Cardiac muscle cell (in vitro differentiated cells and primary cell): ENCODE results near the gene LIMS1. TPM values are rescaled to one million over a fixed set of nuclear protein-coding genes. Genes with fewer than 3 reads are reported as not detected.
"Not testable (repeated sequence)": the region's sequence is repeated elsewhere in the genome, so short reads cannot be mapped to it uniquely, and the experiment has no call there.

Experiments used
- DNase-seq, 2 donors: peaks; one replicate each; pipeline versions ENCODE4 v3.0.0 to v3.0.0-alpha.2; 2010 to 2017; ENCODE audit warnings: low read depth in 1 of 2, low spot score in 1 of 2
- H3K27ac ChIP-seq: fragments of 200-600 bp; sonication (generic); 2 replicates; pipeline ENCODE4 v1.5.1; 2016
- H3K27me3 ChIP-seq: fragments of 200-600 bp; sonication (generic); 2 replicates; pipeline ENCODE4 v1.6.0; 2016; ENCODE audit warnings: control low read depth
- H3K36me3 ChIP-seq: fragments of 200-600 bp; sonication (generic); 2 replicates; pipeline ENCODE4 v1.5.1; 2016; ENCODE audit warnings: control low read depth
- H3K4me1 ChIP-seq: fragments of 200-600 bp; sonication (generic); 2 replicates; pipeline ENCODE4 v1.8.1; 2017; ENCODE audit warnings: low read depth, mild to moderate bottlenecking, mixed run types
- H3K4me3 ChIP-seq: fragments of 200-600 bp; sonication (generic); 2 replicates; pipeline ENCODE4 v1.5.1; 2016; ENCODE audit warnings: mild to moderate bottlenecking
- H3K9me3 ChIP-seq: fragments of 200-600 bp; sonication (generic); 2 replicates; pipeline ENCODE4 v1.5.1; 2017; ENCODE audit warnings: low read depth, mild to moderate bottlenecking, control low read depth
- polyA plus RNA-seq: library from polyadenylated mRNA; unstranded; fragments of >200 nt; fragmentation: Nextera tagmentation; extraction: Ambion mirVana; gene quantifications from 2 replicates; pipeline ENCODE4 v1.2.1, GENCODE V29; 2016
- total RNA-seq: library from RNA; depleted of rRNA; stranded (reverse); fragments of >200 nt; gene quantifications from 2 replicates; pipeline ENCODE4 v1.2.3, GENCODE V29; 2016
- TF ChIP-seq, protein P1 (sequence below): IDR thresholded peaks from 2 replicates; pipeline ENCODE4 v1.5.1; 2012; ENCODE audit warnings: low read depth, mild to moderate bottlenecking, low read length

Gene LIMS1
- total and polyA plus RNA-seq, 2 experiments from 2014 or later = 29.8 to 56.8 TPM

DNA sequence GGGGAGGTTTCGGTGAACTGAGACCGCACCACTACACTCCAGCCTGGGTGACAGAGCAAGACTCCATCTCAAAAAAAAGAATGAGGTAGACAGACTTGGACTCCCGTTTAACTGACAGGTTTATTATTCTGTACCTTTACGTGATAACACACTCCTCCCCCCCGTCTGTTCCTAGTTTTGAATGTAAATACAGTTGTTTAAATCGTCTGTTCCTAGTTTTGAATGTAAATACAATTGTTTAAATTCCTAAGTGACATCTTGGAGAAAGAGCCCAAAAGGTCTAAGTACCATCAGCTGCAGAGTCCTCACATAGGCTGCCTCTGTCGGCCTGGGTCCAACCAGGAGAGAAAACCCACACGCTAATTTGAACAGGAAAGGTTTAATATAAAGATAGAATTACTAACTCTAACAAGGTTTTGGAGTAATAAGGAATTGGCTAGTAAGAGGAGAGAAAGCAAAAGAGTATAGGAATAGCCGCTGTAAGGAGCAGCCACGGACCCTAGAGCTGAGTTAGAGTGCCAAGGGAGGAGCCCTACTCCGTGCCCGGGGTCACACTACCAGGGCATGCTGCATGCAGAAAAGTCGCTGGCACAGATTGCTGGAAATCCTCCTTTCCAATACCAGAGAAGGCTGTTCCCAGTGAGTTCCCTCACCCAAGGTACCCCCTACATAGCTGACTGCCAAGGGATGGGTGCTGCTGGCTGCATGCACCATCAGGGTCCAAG, 101.5 kb downstream of the LIMS1 start:
- Histone ChIP-seq H3K36me3 (no peaks in the 10 kb centered on the region), H3K27ac (peak overlapping the region; percentile 96), H3K27me3 (no peaks in the 10 kb centered on the region), H3K4me3 (no peak overlapping the region), H3K4me1 (peaks cover 74% of the 10 kb centered on the region), H3K9me3 (no peaks in the 10 kb centered on the region)
- TF ChIP-seq, protein P1, sequence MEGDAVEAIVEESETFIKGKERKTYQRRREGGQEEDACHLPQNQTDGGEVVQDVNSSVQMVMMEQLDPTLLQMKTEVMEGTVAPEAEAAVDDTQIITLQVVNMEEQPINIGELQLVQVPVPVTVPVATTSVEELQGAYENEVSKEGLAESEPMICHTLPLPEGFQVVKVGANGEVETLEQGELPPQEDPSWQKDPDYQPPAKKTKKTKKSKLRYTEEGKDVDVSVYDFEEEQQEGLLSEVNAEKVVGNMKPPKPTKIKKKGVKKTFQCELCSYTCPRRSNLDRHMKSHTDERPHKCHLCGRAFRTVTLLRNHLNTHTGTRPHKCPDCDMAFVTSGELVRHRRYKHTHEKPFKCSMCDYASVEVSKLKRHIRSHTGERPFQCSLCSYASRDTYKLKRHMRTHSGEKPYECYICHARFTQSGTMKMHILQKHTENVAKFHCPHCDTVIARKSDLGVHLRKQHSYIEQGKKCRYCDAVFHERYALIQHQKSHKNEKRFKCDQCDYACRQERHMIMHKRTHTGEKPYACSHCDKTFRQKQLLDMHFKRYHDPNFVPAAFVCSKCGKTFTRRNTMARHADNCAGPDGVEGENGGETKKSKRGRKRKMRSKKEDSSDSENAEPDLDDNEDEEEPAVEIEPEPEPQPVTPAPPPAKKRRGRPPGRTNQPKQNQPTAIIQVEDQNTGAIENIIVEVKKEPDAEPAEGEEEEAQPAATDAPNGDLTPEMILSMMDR = no peak
- no peak for DNase-seq

DNA sequence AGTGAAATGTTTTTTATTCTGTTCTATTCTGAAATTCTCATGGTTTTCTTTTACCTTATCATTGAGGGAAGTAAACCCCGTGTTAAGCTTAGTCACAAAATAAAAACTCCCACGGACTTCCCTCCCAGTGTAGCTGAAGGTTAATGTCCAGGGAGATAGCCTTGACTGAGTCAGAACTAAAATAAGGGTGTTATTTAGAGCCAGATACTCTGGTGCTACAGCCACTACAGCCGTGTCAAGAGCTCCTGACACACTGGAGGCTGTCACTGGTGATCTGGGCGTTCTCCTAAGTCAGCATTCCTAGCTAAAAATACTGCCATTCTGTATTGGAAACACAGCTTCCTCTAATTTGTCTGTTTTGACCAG, 103.0 kb downstream of the LIMS1 start:
- Histone ChIP-seq H3K4me3 (no peak overlapping the region), H3K9me3 (no peaks in the 10 kb centered on the region), H3K4me1 (peaks cover 87% of the 10 kb centered on the region), H3K27me3 (no peaks in the 10 kb centered on the region), H3K36me3 (no peaks in the 10 kb centered on the region), H3K27ac (peak overlapping the region; percentile 96)
- peak; percentile 89 to 92 for DNase-seq
- TF ChIP-seq, protein P1 = no peak

DNA sequence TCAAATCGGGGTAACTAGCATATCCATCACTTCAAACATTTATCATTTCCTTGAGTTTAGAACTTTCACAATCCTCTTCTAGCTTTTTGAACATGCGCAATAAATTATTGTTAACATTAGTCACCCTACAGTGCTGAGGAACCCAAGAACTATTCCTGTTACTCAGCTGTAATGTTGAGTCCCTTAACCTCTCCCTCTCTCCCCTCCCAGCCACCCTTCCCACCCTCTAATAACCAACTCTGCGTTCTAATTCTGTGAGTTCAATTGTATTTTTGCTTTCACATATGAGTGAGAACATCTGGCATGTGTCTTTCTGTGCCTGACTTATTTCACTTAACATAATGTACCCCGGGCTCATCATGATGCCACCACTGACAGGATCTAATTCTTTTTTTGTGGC, 106.5 kb downstream of the LIMS1 start:
- H3K4me1 ChIP-seq = peaks cover 61% of the 10 kb centered on the region
- DNase-seq = peak in 1 of 2 donors; percentile 81
- H3K27ac ChIP-seq = peak overlapping the region; percentile 96

DNA sequence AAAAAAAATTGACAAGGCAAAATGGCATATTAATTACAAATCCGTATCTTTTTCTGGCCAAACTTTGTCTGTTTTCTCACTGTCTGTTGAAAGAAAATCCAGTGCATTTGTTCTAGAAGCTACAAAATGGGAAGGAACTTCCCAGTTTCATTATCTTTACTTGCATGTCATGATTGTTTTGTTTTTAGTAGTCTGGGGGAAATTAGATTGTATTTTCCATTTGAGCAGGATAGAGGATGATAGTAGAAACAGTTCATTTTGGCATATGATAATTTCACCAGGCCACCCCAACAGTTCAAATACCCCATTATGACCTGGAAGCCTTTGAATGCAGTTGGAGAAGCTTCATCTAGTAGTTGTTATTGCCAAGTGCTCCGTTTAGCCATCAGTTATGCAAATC, 107.5 kb downstream of the LIMS1 start:
- Histone ChIP-seq H3K36me3 (no peaks in the 10 kb centered on the region), H3K4me1 (peaks cover 51% of the 10 kb centered on the region), H3K27me3 (no peaks in the 10 kb centered on the region), H3K27ac (no peak overlapping the region), H3K9me3 (no peaks in the 10 kb centered on the region), H3K4me3 (no peak overlapping the region)
- DNase-seq = no peak
- TF ChIP-seq, protein P1 = no peak

More for the DNA sequence above, 106.5 kb downstream of the LIMS1 start:
- no peaks in the 10 kb centered on the region for H3K27me3 ChIP-seq
- no peak overlapping the region for H3K4me3 ChIP-seq
- H3K36me3 ChIP-seq = no peaks in the 10 kb centered on the region
- TF ChIP-seq, protein P1 = no peak
- no peaks in the 10 kb centered on the region for H3K9me3 ChIP-seq

DNA sequence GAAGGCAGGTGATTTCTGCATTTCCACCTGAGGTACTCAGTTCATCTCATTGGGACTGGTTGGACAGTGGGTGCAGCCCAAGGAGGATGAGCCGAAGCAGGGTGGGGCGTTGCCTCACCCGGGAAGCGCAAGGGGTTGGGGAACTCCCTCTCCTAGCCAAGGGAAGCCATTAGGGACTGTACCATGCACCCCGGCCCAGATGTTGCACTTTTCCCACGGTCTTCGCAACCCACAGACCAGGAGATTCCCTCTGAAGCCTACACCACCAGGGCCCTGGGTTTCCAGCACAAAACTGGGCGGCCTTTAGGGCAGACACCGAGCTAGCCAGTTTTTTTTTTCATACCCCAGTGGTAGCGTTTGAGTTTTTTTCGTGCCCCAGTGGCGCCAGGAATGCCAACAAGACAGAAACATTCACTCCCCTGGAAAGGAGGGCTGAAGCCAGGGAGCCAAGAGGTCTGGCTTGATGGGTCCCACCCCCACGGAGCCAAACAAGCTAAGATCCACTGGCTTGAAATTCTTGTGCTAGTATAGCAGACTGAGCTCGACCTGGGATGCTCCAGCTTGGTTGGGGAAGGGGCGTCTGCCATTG, 109.1 kb downstream of the LIMS1 start:
- TF ChIP-seq, protein P1 = no peak
- DNase-seq = no peak
- Histone ChIP-seq H3K27ac (peak overlapping the region; percentile 73), H3K27me3 (no peaks in the 10 kb centered on the region), H3K9me3 (no peaks in the 10 kb centered on the region), H3K4me3 (no peak overlapping the region), H3K4me1 (peaks cover 35% of the 10 kb centered on the region), H3K36me3 (no peaks in the 10 kb centered on the region)

DNA sequence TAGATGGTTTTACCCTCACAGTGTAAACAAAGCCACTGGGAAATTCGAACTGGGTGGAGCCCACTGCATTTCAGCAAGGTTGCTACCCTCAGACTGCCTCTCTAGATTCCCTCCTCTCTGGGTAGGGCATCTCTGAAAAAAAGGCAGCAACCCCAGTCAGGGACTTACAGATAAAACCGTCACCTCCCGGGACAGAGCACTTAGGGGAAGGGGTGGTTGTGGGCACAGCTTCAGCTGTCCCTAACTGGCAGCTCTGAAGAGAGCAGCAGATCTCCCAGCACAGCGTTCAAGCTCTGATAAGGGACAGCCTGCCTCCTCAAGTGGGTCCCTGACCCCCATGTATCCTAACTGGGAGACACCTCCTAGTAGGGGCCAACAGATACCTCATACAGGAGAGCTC, 109.6 kb downstream of the LIMS1 start:
- Histone ChIP-seq H3K4me1 (peaks cover 32% of the 10 kb centered on the region), H3K27ac (peak overlapping the region; percentile 73)
- H3K9me3 ChIP-seq, DNase-seq, H3K27me3 ChIP-seq, H3K36me3 ChIP-seq, H3K4me3 ChIP-seq: not testable (repeated sequence)

DNA sequence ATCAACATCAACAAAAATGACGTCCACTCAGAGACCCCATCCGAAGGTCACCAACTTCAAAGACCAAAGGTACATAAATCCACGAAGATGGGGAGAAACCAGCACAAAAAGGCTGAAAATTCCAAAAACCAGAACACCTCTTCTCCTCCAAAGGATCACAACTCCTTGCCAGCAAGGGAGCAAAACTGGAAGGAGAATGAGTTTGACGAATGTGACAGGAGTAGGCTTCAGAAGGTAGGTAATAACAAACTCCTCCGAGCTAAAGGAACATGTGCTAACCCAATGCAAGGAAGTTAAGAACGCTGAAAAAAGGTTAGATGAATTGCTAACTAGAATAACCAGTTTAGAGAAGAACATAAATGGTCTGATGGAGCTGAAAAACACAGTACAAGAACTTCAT, 110.2 kb downstream of the LIMS1 start:
- not testable (repeated sequence) for H3K27me3 ChIP-seq, DNase-seq, H3K9me3 ChIP-seq, H3K36me3 ChIP-seq, H3K4me3 ChIP-seq
- Histone ChIP-seq H3K4me1 (peaks cover 26% of the 10 kb centered on the region), H3K27ac (peak overlapping the region; percentile 73)

DNA sequence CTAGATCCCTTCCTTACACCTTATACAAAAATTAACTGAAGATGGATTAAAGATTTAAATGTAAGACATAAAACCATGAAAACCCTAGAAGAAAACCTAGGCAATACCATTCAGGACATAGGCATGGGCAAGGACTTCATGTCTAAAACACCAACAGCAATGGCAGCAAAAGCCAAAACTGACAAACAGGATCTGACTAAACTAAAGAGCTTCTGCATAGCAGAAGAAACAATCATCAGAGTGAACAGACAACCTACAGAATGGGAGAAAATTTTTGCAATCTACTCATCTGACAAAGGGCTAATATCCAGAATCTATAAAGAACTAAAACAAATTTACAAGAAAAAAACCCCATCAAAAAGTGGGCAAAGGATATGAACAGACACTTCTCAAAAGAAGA, 114.5 kb downstream of the LIMS1 start:
- H3K9me3 ChIP-seq, H3K4me3 ChIP-seq, H3K27me3 ChIP-seq, H3K36me3 ChIP-seq, H3K27ac ChIP-seq, H3K4me1 ChIP-seq, DNase-seq: not testable (repeated sequence)

DNA sequence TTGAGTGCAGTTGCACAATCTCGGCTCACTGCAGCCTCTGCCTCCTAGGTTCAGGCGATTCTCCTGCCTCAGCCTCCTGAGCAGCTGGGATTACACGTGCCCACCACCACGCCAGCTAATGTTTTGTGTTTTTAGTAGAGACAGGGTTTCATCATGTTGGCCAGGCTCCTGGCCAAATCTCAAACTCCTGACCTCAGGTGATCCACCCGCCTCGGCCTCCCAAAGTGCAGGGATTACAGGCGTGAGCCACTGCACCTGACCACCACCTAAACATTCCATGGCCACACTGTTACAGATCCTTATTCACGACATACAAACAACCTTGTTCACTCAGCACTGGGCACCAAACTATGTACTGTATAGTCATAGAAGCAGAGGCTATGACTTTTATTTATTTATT, 116.2 kb downstream of the LIMS1 start:
- H3K27me3 ChIP-seq, DNase-seq, H3K27ac ChIP-seq, H3K4me1 ChIP-seq, H3K4me3 ChIP-seq, H3K9me3 ChIP-seq, H3K36me3 ChIP-seq: not testable (repeated sequence)
